Colon (tissue), 2 donors: ENCODE measurements around the gene UTS2B.

Experiments
- FAIRE-seq: peaks from 2 replicates; lab custom pipeline; 2012; peaks lifted over from hg19 to GRCh38; lab: Jason Lieb, UNC
- donor health status: control.
- donor health status: control.

Gene UTS2B

GRCh38 chr3:191329654-191330529, at the start of gene UTS2B:
UTS2B (minus strand) TSS chr3:191330526; CDS start chr3:191282189, 48,337 bp downstream.
- no peak for FAIRE-seq

GRCh38 chr3:191380001-191380400, 49.7 kb upstream of the UTS2B start:
- no peak for FAIRE-seq

GRCh38 chr3:191379446-191379845, 49.1 kb upstream of the UTS2B start:
- no peak for FAIRE-seq

- no peak for FAIRE-seq
Measured at GRCh38 chr3:191378142-191378812, 48.0 kb upstream of the UTS2B start.

GRCh38 chr3:191376516-191377141, 46.3 kb upstream of the UTS2B start:
- FAIRE-seq, result no peak

GRCh38 chr3:191373327-191373726, 43.0 kb upstream of the UTS2B start:
- no peak for FAIRE-seq

GRCh38 chr3:191372122-191372521, 41.8 kb upstream of the UTS2B start:
- no peak for FAIRE-seq

GRCh38 chr3:191369616-191370010, 39.3 kb upstream of the UTS2B start:
- FAIRE-seq, result no peak

- no peak for FAIRE-seq
Measured at GRCh38 chr3:191368755-191369615, 38.7 kb upstream of the UTS2B start.

GRCh38 chr3:191366675-191367074, 36.3 kb upstream of the UTS2B start:
- FAIRE-seq, result no peak

GRCh38 chr3:191363221-191363620, 32.9 kb upstream of the UTS2B start:
- no peak for FAIRE-seq

GRCh38 chr3:191362524-191363090, 32.3 kb upstream of the UTS2B start:
- no peak for FAIRE-seq

GRCh38 chr3:191362037-191362436, 31.7 kb upstream of the UTS2B start:
- FAIRE-seq, result no peak

- no peak for FAIRE-seq
Measured at GRCh38 chr3:191361456-191361855, 31.1 kb upstream of the UTS2B start.

GRCh38 chr3:191360620-191361019, 30.3 kb upstream of the UTS2B start:
- FAIRE-seq, result no peak

GRCh38 chr3:191358929-191359328, 28.6 kb upstream of the UTS2B start:
- FAIRE-seq, result no peak

GRCh38 chr3:191357909-191358308, 27.6 kb upstream of the UTS2B start:
- FAIRE-seq, result no peak

GRCh38 chr3:191356631-191357439, 26.5 kb upstream of the UTS2B start:
- no peak for FAIRE-seq

- no peak for FAIRE-seq
Measured at GRCh38 chr3:191355406-191355805, 25.1 kb upstream of the UTS2B start.

- FAIRE-seq, result no peak
Measured at GRCh38 chr3:191353022-191353777, 22.9 kb upstream of the UTS2B start.
